Motor neuron (in vitro differentiated cells): Measurements from ENCODE around the gene RUNX1. TPM values are rescaled to one million over a fixed set of nuclear protein-coding genes. Genes with fewer than 3 reads are reported as not detected.

Source experiments
- ATAC-seq, 8 experiments: fragments of 200-7000 bp; cut with Tn5 transposase; replicated peaks in 6 of 8; 2 replicates each; pipeline ENCODE4 v1.8.0; 2021; ENCODE audit warnings: mild to moderate bottlenecking in 8 of 8, moderate library complexity in 8 of 8
- H3K27ac ChIP-seq, 2 donors: fragments of 250-450 bp; sonication (Bioruptor Pico); 2 replicates each; pipeline ENCODE4 v1.9.0; 2021; ENCODE audit warnings: antibody characterized with exemption in 2 of 2, mild to moderate bottlenecking in 2 of 2, moderate library complexity in 1 of 2
- H3K4me1 ChIP-seq, 2 donors: fragments of 250-450 bp; sonication (Bioruptor Pico); replicated peaks in 1 of 2; 2 replicates each; pipeline ENCODE4 v1.6.1; 2021; ENCODE audit warnings: antibody characterized with exemption in 2 of 2, mild to moderate bottlenecking in 2 of 2, moderate library complexity in 1 of 2
- H3K4me3 ChIP-seq, 5 donors: fragments of 250-450 bp; sonication (Bioruptor Pico); 2 replicates each; pipeline ENCODE4 v1.9.0; 2021; ENCODE audit warnings: antibody characterized with exemption in 5 of 5, mild to moderate bottlenecking in 5 of 5, moderate library complexity in 4 of 5
- WGBS, 10 experiments: fragments of 450-650 bp; shearing (Covaris generic); methylation state at CpG; one replicate each; pipeline ENCODE4 v1.0.0; 2022; 5-methylcytosine and 5-hydroxymethylcytosine counted together
- in situ Hi-C, 9 experiments: fragments of 400-800 bp; cut with MboI; loops; one replicate each; pipeline ENCODE4 v1.15.0; 2021; ENCODE audit warnings: low sequenced_read_pairs in 9 of 9, low pct_unique_long_range_greater_than_20kb in 2 of 9; ENCODE audit not compliant: unreplicated experiment in 9 of 9
- total RNA-seq, 8 experiments: library from RNA; unstranded; fragments of 300-600 nt; gene quantifications; 2 replicates each; pipeline versions ENCODE4 v1.2.3 to v1.2.4, GENCODE V29; 2022

The RUNX1 gene
- total RNA-seq, 8 experiments from 2014 or later: 0.05 to 49.0 (median 3.6) TPM

GRCh38 chr21:34881839-34882371 lies 167.2 kb downstream of the RUNX1 start:
- no peak overlapping the region for H3K4me3 ChIP-seq
- peaks cover 2 to 4% of the 10 kb centered on the region in 2 donors for H3K4me1 ChIP-seq
- WGBS, 10 experiments: 2 to 93% (median 57%) methylated on average over 1 to 4 of the region's 4 CpGs
- no peak overlapping the region for H3K27ac ChIP-seq
- ATAC-seq: peak in 3 of 8 experiments; percentile 11 to 28 (median 12)
- in situ Hi-C loops: loop anchor here in 4 of 9 experiments (25.0 kb wide), 8 partner anchors 195 to 1055 kb away; no protein-coding TSS in a partner anchor

GRCh38 chr21:34881421-34881820 lies 167.7 kb downstream of the RUNX1 start:
- Histone ChIP-seq H3K4me3 (no peak overlapping the region), H3K4me1 (peaks cover 0 to under 1% of the 10 kb centered on the region in 2 donors), H3K27ac (no peak overlapping the region)
- ATAC-seq: peak in 3 of 8 experiments; percentile 2 to 7 (median 6)
- WGBS, 10 experiments: 0 to 94% (median 78%) methylated on average over 1 to 3 of the region's 3 CpGs; no CpG with 5 or more reads in 2 of the 10 experiments
- in situ Hi-C loops: loop anchor here in 4 of 9 experiments (25.0 kb wide), 8 partner anchors 194 to 1056 kb away; no protein-coding TSS in a partner anchor

- Histone ChIP-seq H3K27ac (no peak overlapping the region), H3K4me3 (no peak overlapping the region), H3K4me1 (no peaks in the 10 kb centered on the region)
- no peak for ATAC-seq
- in situ Hi-C loops: loop anchor here in 4 of 9 experiments (25.0 kb wide), 8 partner anchors 193 to 1057 kb away; no protein-coding TSS in a partner anchor
- 32 to 100% (median 91%) methylated on average over 2 to 7 of the region's 7 CpGs for WGBS, 10 experiments
Observed at GRCh38 chr21:34880401-34880800, 168.7 kb downstream of the RUNX1 start.

GRCh38 chr21:34878940-34879339 lies 170.2 kb downstream of the RUNX1 start:
- H3K4me1 ChIP-seq: no peaks in the 10 kb centered on the region
- 29 to 100% (median 85%) methylated on average over 1 to 2 of the region's 2 CpGs; no CpG with 5 or more reads in 2 of the 10 experiments for WGBS, 10 experiments
- ATAC-seq: no peak
- no peak overlapping the region for H3K27ac ChIP-seq
- in situ Hi-C loops: loop anchor here in 4 of 9 experiments (25.0 kb wide), 8 partner anchors 192 to 1058 kb away; no protein-coding TSS in a partner anchor
- H3K4me3 ChIP-seq: no peak overlapping the region

- Histone ChIP-seq H3K27ac (no peak overlapping the region), H3K4me3 (no peak overlapping the region), H3K4me1 (no peaks in the 10 kb centered on the region)
- WGBS, 10 experiments: 24 to 95% (median 78%) methylated on average over 2 to 3 of the region's 3 CpGs; no CpG with 5 or more reads in 2 of the 10 experiments
- in situ Hi-C loops: loop anchor here in 4 of 9 experiments (25.0 kb wide), 8 partner anchors 191 to 1059 kb away; no protein-coding TSS in a partner anchor
- ATAC-seq: no peak
Observed at GRCh38 chr21:34878501-34878900, 170.6 kb downstream of the RUNX1 start.

GRCh38 chr21:34877485-34878128 lies 171.5 kb downstream of the RUNX1 start:
- Histone ChIP-seq H3K27ac (no peak overlapping the region), H3K4me1 (no peaks in the 10 kb centered on the region), H3K4me3 (no peak overlapping the region)
- ATAC-seq: no peak
- 68 to 94% (median 81%) methylated on average over 2 to 9 of the region's 10 CpGs for WGBS, 10 experiments
- in situ Hi-C loops: loop anchor here in 4 of 9 experiments (25.0 kb wide), 8 partner anchors 190 to 1060 kb away; no protein-coding TSS in a partner anchor

GRCh38 chr21:34875830-34876229 lies 173.3 kb downstream of the RUNX1 start:
- 84 to 100% (median 96%) methylated on average over 1 to 4 of the region's 6 CpGs; no CpG with 5 or more reads in 2 of the 10 experiments for WGBS, 10 experiments
- no peak for ATAC-seq
- in situ Hi-C loops: loop anchor here in 4 of 9 experiments (25.0 kb wide), 8 partner anchors 189 to 1061 kb away; no protein-coding TSS in a partner anchor

GRCh38 chr21:34874684-34875513 lies 174.2 kb downstream of the RUNX1 start:
- in situ Hi-C loops: loop anchor here in 4 of 9 experiments (25.0 kb wide), 8 partner anchors 188 to 1062 kb away; no protein-coding TSS in a partner anchor
- ATAC-seq: no peak
- WGBS, 10 experiments: 16 to 88% (median 69%) methylated on average over 3 to 8 of the region's 8 CpGs
- Histone ChIP-seq H3K27ac (no peak overlapping the region), H3K4me1 (no peaks in the 10 kb centered on the region), H3K4me3 (no peak overlapping the region)

More at GRCh38 chr21:34875830-34876229, 173.3 kb downstream of the RUNX1 start:
- Histone ChIP-seq H3K4me3 (no peak overlapping the region), H3K27ac (no peak overlapping the region), H3K4me1 (no peaks in the 10 kb centered on the region)

- in situ Hi-C loops: no loop called here
- H3K27ac ChIP-seq: no peak overlapping the region
- peaks cover 6 to 7% of the 10 kb centered on the region in 2 donors for H3K4me1 ChIP-seq
- peak in 1 of 8 experiments; percentile 1 for ATAC-seq
- no peak overlapping the region for H3K4me3 ChIP-seq
- WGBS, 10 experiments: 63 to 100% (median 85%) methylated on average over 5 to 14 of the region's 18 CpGs; no CpG with 5 or more reads in 1 of the 10 experiments
Observed at GRCh38 chr21:34871026-34871908, 177.8 kb downstream of the RUNX1 start.

GRCh38 chr21:34870246-34870645 lies 178.9 kb downstream of the RUNX1 start:
- ATAC-seq: no peak
- Histone ChIP-seq H3K27ac (no peak overlapping the region), H3K4me3 (no peak overlapping the region), H3K4me1 (peaks cover 7 to 16% of the 10 kb centered on the region in 2 donors)
- WGBS, 10 experiments: 92 to 100% (median 100%) methylated on average over 1 to 2 of the region's 3 CpGs; no CpG with 5 or more reads in 6 of the 10 experiments
- in situ Hi-C loops: no loop called here

- 5 to 93% (median 55%) methylated on average over 1 to 7 of the region's 7 CpGs for WGBS, 10 experiments
- Histone ChIP-seq H3K27ac (no peak overlapping the region), H3K4me3 (no peak overlapping the region), H3K4me1 (peaks cover 7 to 16% of the 10 kb centered on the region in 2 donors)
- in situ Hi-C loops: no loop called here
- peak in 2 of 8 experiments; percentile 43 to 66 for ATAC-seq
Observed at GRCh38 chr21:34869545-34869944, 179.6 kb downstream of the RUNX1 start.

- Histone ChIP-seq H3K4me1 (peaks cover 7 to 16% of the 10 kb centered on the region in 2 donors), H3K4me3 (no peak overlapping the region), H3K27ac (no peak overlapping the region)
- in situ Hi-C loops: no loop called here
- ATAC-seq: no peak
- 57 to 100% (median 76%) methylated on average over 1 to 2 of the region's 4 CpGs; no CpG with 5 or more reads in 6 of the 10 experiments for WGBS, 10 experiments
Observed at GRCh38 chr21:34867785-34868184, 181.3 kb downstream of the RUNX1 start.
